Effector memory CD8-positive, alpha-beta T cell (primary cell): ENCODE results near the gene ACADM.

Experiments
- ATAC-seq: fragments of 150-1000 bp; cut with Tn5 transposase; replicated peaks from 2 replicates; pipeline ENCODE4 v1.10.0; 2021; ENCODE audit warnings: mild to moderate bottlenecking, moderate library complexity
- DNase-seq, 3 experiments: peaks; one replicate each; pipeline ENCODE4 v3.0.0; 2021
- H3K27ac Mint-ChIP-seq, 2 donors: one replicate each; pipeline ENCODE4 v1.8.0; 2022; ENCODE audit warnings: mild to moderate bottlenecking in 2 of 2, mixed read lengths in 2 of 2, moderate library complexity in 2 of 2
- H3K27me3 Mint-ChIP-seq, 2 donors: one replicate each; pipeline ENCODE4 v1.8.0; 2022; ENCODE audit warnings: mixed read lengths in 2 of 2
- H3K36me3 Mint-ChIP-seq: one replicate; pipeline ENCODE4 v1.8.0; 2022; ENCODE audit warnings: mild to moderate bottlenecking, moderate library complexity, mixed read lengths; ENCODE audit not compliant: insufficient read depth
- H3K4me1 Mint-ChIP-seq, 2 donors: one replicate each; pipeline ENCODE4 v1.8.0; 2022; ENCODE audit warnings: low read depth in 2 of 2, mixed read lengths in 2 of 2
- H3K4me3 Mint-ChIP-seq, 2 donors: one replicate each; pipeline ENCODE4 v1.8.0; 2022; ENCODE audit warnings: mild to moderate bottlenecking in 2 of 2, mixed read lengths in 2 of 2, moderate library complexity in 2 of 2
- H3K9me3 Mint-ChIP-seq, 2 donors: one replicate each; pipeline ENCODE4 v1.8.0; 2022; ENCODE audit warnings: mixed read lengths in 2 of 2

The ACADM gene

DNA sequence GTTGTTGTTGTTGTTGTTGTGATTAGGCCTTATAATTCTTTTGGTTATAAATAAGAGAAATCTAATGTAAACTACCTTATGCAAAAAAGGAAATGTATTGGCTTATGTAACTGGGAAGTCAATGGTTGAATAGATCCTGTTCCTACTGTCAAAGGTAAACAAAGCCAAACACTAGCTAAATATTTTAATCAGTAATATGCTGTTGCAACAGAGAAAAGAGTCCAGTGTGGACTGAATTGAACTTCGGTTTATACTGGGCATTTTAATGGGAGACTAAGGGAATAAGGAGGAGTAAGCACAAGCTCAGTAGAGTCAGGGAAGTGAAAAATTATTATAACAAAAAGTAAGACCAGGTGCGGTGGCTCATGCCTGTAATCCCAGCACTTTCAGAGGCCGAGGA, 87.6 kb downstream of the ACADM start:
- no peak for DNase-seq
- H3K36me3 Mint-ChIP-seq, result no peaks in the 10 kb centered on the region
- H3K27ac Mint-ChIP-seq, result no peak overlapping the region
- H3K27me3 Mint-ChIP-seq, result no peaks in the 10 kb centered on the region
- no peaks in the 10 kb centered on the region for H3K4me1 Mint-ChIP-seq
- no peak for ATAC-seq
- no peak overlapping the region for H3K4me3 Mint-ChIP-seq
- H3K9me3 Mint-ChIP-seq, result no peaks in the 10 kb centered on the region
